ENCODE data around the gene SETD1A.

The SETD1A gene

GRCh38 chr16:30957456-30958174, at the start of gene SETD1A:
SETD1A (plus strand) TSS chr16:30957754; CDS start chr16:30958732, 978 bp downstream.
- H3K9me3 Mint-ChIP-seq: no peaks in the 10 kb centered on the region
- peak within 1 kb of the TSS; percentile 97 to 98 (median 97) for H3K4me3 Mint-ChIP-seq
- H3K27ac Mint-ChIP-seq: peak within 1 kb of the TSS; percentile 100
- TF ChIP-seq CTCF (IDR thresholded peaks at IDR 0.05; ENCODE audit: unreplicated experiment in 3 of 3): no peak
- H3K36me3 Mint-ChIP-seq (ENCODE audit: low read depth): peaks cover 28% of the 10 kb centered on the region
- H3K4me1 Mint-ChIP-seq: peaks cover 27% of the 10 kb centered on the region
- no peaks in the 10 kb centered on the region for H3K27me3 Mint-ChIP-seq (ENCODE audit: low read depth)

GRCh38 chr16:30910427-30911029, 47.0 kb upstream of the SETD1A start:
- TF ChIP-seq CTCF (IDR thresholded peaks at IDR 0.05; ENCODE audit: unreplicated experiment in 3 of 3): no peak
- no peak overlapping the region for H3K27ac Mint-ChIP-seq
- H3K4me1 Mint-ChIP-seq: no peaks in the 10 kb centered on the region
- no peaks in the 10 kb centered on the region for H3K27me3 Mint-ChIP-seq (ENCODE audit: low read depth)
- H3K4me3 Mint-ChIP-seq: no peak overlapping the region
- no peaks in the 10 kb centered on the region for H3K9me3 Mint-ChIP-seq
- no peaks in the 10 kb centered on the region for H3K36me3 Mint-ChIP-seq (ENCODE audit: low read depth)

GRCh38 chr16:30912794-30913412, 44.7 kb upstream of the SETD1A start:
- H3K27ac Mint-ChIP-seq: no peak overlapping the region
- H3K4me1 Mint-ChIP-seq: no peaks in the 10 kb centered on the region
- no peaks in the 10 kb centered on the region for H3K9me3 Mint-ChIP-seq
- no peak for TF ChIP-seq CTCF (IDR thresholded peaks at IDR 0.05; ENCODE audit: unreplicated experiment in 3 of 3)
- no peaks in the 10 kb centered on the region for H3K36me3 Mint-ChIP-seq (ENCODE audit: low read depth)
- H3K4me3 Mint-ChIP-seq: no peak overlapping the region
- H3K27me3 Mint-ChIP-seq (ENCODE audit: low read depth): no peaks in the 10 kb centered on the region

- Mint-ChIP-seq H3K9me3 (no peaks in the 10 kb centered on the region), H3K27ac (no peak overlapping the region), H3K27me3 (ENCODE audit: low read depth) (no peaks in the 10 kb centered on the region), H3K36me3 (ENCODE audit: low read depth) (no peaks in the 10 kb centered on the region), H3K4me1 (no peaks in the 10 kb centered on the region), H3K4me3 (no peak overlapping the region)
- no peak for TF ChIP-seq CTCF (IDR thresholded peaks at IDR 0.05; ENCODE audit: unreplicated experiment in 3 of 3)
Measured at GRCh38 chr16:30914830-30915229, 42.7 kb upstream of the SETD1A start.

GRCh38 chr16:30918614-30919013, 38.9 kb upstream of the SETD1A start:
- Mint-ChIP-seq H3K27me3 (ENCODE audit: low read depth) (peaks cover 4% of the 10 kb centered on the region), H3K4me1 (no peaks in the 10 kb centered on the region), H3K27ac (no peak overlapping the region), H3K9me3 (no peaks in the 10 kb centered on the region), H3K4me3 (no peak overlapping the region), H3K36me3 (ENCODE audit: low read depth) (no peaks in the 10 kb centered on the region)
- no peak for TF ChIP-seq CTCF (IDR thresholded peaks at IDR 0.05; ENCODE audit: unreplicated experiment in 3 of 3)

All from nephron (organoid).